ENCODE results near the gene C20orf144.

C20orf144 gene

GRCh38 chr20:33703498-33704137, 41.5 kb downstream of the C20orf144 start:
- H3K4me1 Mint-ChIP-seq (ENCODE audit: low read depth): no peaks in the 10 kb centered on the region
- no peaks in the 10 kb centered on the region for H3K27me3 Mint-ChIP-seq
- H3K27ac Mint-ChIP-seq: no peak overlapping the region

GRCh38 chr20:33704197-33704924, 42.2 kb downstream of the C20orf144 start:
- Mint-ChIP-seq H3K27me3 (no peaks in the 10 kb centered on the region), H3K9me3 (ENCODE audit: low read depth) (no peaks in the 10 kb centered on the region), H3K27ac (no peak overlapping the region), H3K4me3 (no peak overlapping the region), H3K36me3 (no peaks in the 10 kb centered on the region), H3K4me1 (ENCODE audit: low read depth) (peaks cover 5% of the 10 kb centered on the region)

More at GRCh38 chr20:33703498-33704137, 41.5 kb downstream of the C20orf144 start:
- Mint-ChIP-seq H3K9me3 (ENCODE audit: low read depth) (no peaks in the 10 kb centered on the region), H3K4me3 (no peak overlapping the region), H3K36me3 (no peaks in the 10 kb centered on the region)

GRCh38 chr20:33707668-33708067, 45.5 kb downstream of the C20orf144 start:
- Mint-ChIP-seq H3K27ac (no peak overlapping the region), H3K27me3 (no peaks in the 10 kb centered on the region), H3K4me3 (no peak overlapping the region), H3K36me3 (peaks cover 6% of the 10 kb centered on the region), H3K4me1 (ENCODE audit: low read depth) (peaks cover 15% of the 10 kb centered on the region), H3K9me3 (ENCODE audit: low read depth) (no peaks in the 10 kb centered on the region)

DNA sequence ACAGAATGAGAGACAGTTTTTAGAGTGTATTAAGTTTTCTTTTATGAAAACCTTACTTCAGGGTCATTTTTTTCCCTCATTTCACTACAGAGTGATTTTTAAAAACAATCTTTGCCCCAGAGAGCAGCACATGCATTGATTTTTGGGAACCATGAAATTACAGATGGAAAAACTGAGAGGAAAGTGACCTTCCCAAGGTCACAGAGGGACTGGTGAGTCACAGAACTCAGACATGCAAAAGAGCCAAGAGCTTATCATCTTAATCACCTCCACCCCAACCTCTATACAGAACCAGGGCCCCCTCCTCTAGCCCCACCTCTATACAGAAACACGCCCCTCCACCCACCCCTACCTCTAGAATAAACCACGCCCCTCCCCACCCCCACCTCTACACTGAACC, 47.3 kb downstream of the C20orf144 start:
- peaks cover 15% of the 10 kb centered on the region for H3K4me1 Mint-ChIP-seq (ENCODE audit: low read depth)
- no peak overlapping the region for H3K4me3 Mint-ChIP-seq
- peak overlapping the region; percentile 75 for H3K27ac Mint-ChIP-seq
- no peaks in the 10 kb centered on the region for H3K9me3 Mint-ChIP-seq (ENCODE audit: low read depth)
- no peaks in the 10 kb centered on the region for H3K27me3 Mint-ChIP-seq
- H3K36me3 Mint-ChIP-seq: peaks cover 11% of the 10 kb centered on the region

DNA sequence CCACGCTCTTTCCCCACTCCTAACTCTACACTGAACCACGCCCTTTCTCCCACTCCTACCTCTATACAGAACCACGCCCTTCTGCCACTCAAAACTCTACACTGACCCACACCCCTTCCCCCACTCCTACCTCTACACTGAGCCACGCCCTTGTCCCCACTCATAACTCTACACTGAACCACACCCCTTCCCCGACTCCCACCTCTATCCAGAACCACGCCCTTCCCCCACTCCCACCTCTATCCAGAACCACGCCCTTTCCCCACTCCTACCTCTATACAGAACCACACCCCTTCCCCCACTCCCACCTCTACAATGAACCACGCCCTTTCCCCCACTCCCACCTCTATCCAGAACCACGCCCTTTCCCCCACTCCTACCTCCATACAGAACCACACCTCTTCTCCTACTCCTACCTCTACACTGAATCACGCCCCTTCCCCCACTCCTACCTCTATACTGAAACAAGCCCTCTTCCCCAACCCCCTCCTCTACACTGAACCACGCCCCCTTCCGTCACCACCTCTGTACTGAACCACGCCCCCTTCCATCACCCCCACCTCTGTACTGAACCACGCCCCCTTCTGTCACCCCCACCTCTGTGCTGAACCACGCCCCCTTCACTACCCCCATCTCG, 47.9 kb downstream of the C20orf144 start:
- Mint-ChIP-seq H3K9me3 (ENCODE audit: low read depth) (no peaks in the 10 kb centered on the region), H3K4me1 (ENCODE audit: low read depth) (peaks cover 15% of the 10 kb centered on the region), H3K27ac (no peak overlapping the region), H3K27me3 (no peaks in the 10 kb centered on the region), H3K4me3 (no peak overlapping the region), H3K36me3 (peaks cover 11% of the 10 kb centered on the region)

- Mint-ChIP-seq H3K36me3 (peaks cover 11% of the 10 kb centered on the region), H3K4me3 (no peak overlapping the region), H3K9me3 (ENCODE audit: low read depth) (no peaks in the 10 kb centered on the region), H3K27me3 (no peaks in the 10 kb centered on the region), H3K27ac (peak overlapping the region; percentile 46), H3K4me1 (ENCODE audit: low read depth) (peaks cover 15% of the 10 kb centered on the region)
These were observed 48.7 kb downstream of the C20orf144 start for GRCh38 chr20:33710681-33711445.

GRCh38 chr20:33711446-33711738, 49.3 kb downstream of the C20orf144 start:
- peaks cover 11% of the 10 kb centered on the region for H3K36me3 Mint-ChIP-seq

More at GRCh38 chr20:33711446-33711738, 49.3 kb downstream of the C20orf144 start:
- H3K4me1 Mint-ChIP-seq (ENCODE audit: low read depth): peaks cover 15% of the 10 kb centered on the region
- no peaks in the 10 kb centered on the region for H3K27me3 Mint-ChIP-seq
- no peak overlapping the region for H3K4me3 Mint-ChIP-seq
- H3K27ac Mint-ChIP-seq: no peak overlapping the region
- H3K9me3 Mint-ChIP-seq (ENCODE audit: low read depth): no peaks in the 10 kb centered on the region
